Measurements from ENCODE around the gene NAB2. TPM values are rescaled to one million over a fixed set of nuclear protein-coding genes. Genes with fewer than 3 reads are reported as not detected.
"Not testable (repeated sequence)": the region's sequence is repeated elsewhere in the genome, so short reads cannot be mapped to it uniquely, and the experiment has no call there.

NAB2 gene
- total and polyA plus RNA-seq, 2 experiments from 2014 or later: 21.6 to 107 TPM

DNA sequence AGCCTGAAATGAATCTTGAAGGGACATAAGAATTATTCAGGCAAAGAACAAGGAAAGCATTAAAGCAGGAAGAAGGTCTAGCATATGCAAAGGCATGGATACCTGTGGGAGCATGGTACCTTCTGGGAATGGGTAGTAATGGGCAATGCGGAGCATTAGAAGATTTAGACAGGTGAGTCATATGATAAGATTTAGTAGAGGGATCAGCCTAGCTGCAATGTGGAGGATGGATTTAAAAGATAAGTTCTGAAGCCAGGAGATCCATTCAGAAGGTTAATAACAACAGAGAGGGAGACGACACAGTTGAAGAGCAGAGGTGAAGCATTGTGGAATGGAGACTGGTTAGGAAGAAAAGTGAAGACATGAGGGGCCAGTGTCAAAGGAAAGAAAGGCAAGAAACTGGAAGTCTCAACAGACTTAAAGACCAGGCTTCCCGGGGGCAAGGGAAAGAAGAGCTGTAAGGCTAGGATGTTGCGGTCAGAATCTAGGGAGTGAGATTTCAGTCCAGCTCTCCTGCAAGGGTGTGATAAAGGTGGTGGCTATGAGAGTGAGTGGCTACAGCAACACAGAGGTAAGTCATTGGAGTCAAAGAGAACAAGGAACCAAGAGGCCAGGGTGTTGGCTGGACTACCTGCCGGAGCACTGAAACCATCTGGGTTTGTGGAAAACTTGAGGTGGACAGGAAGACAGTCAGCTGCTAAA lies 27.8 kb downstream of the NAB2 start:
- Histone ChIP-seq H3K9ac (no peak overlapping the region), H2AFZ (no peak overlapping the region), H3K9me2 (ENCODE audit: insufficient read depth) (no peaks in the 10 kb centered on the region), H3K4me1 (ENCODE audit: insufficient read depth) (peaks cover 23% of the 10 kb centered on the region), H3K4me3 (no peak overlapping the region), H3K27me3 (replicated peaks; ENCODE audit: insufficient read depth) (no peaks in the 10 kb centered on the region), H3F3A (ENCODE audit: insufficient read depth) (peaks cover 16% of the 10 kb centered on the region), H3K36me3 (ENCODE audit: low read depth) (no peaks in the 10 kb centered on the region), H3K79me2 (ENCODE audit: insufficient read depth) (no peaks in the 10 kb centered on the region), H3K27ac (no peak overlapping the region), H3K4me2 (ENCODE audit: unreplicated experiment) (no peak overlapping the region), H3K9me3 (ENCODE audit: low read depth) (no peaks in the 10 kb centered on the region), H4K20me1 (ENCODE audit: insufficient read depth) (no peaks in the 10 kb centered on the region)
- DNase-seq: no peak
- TF ChIP-seq EZH2phosphoT487 (IDR thresholded peaks at IDR 0.05; ENCODE audit: insufficient read depth, low read depth) (no peak), EZH2 (IDR thresholded peaks at IDR 0.05; ENCODE audit: insufficient read depth, poor library complexity, severe bottlenecking) (no peak)
- in situ Hi-C loops (cut with MboI): no loop called here
- 71 to 72% methylated on average over 5 of the region's 5 CpGs for WGBS, 2 experiments (ENCODE audit: low coverage in 1 of 2, low lambda C conversion rate in 2 of 2, missing lambda C conversion rate in 2 of 2)

DNA sequence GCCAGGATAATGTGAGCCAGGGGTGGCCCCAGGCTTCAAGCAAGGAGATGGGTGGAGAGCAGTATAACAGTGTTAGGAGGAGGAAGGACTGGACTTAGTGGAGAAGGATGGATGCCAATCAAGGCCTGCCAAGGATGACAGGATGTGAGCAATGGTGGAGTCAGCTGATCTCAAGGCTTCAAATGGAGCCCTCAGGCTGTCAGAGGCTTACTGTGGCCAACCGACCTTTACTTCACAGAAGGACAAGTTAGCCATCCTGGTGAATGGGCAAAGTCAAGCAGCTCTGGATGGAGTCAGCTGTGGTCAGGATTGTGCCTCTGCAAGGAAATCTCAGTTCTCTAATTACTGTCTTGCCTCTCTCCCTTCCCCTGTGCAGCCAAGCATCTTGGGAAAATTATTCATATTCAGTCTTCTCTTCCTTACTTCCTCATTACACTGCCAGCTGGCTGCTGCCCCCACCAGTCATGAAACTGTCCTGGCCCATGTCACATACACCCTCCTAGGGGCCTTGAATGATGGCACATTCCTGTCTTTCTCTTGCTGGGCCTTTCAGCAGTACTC lies 29.9 kb downstream of the NAB2 start:
- H4K20me1 ChIP-seq (ENCODE audit: insufficient read depth): no peaks in the 10 kb centered on the region
- no peaks in the 10 kb centered on the region for H3K36me3 ChIP-seq (ENCODE audit: low read depth)
- H3K27ac ChIP-seq: peak overlapping the region; percentile 52
- WGBS, 2 experiments (ENCODE audit: low coverage in 1 of 2, low lambda C conversion rate in 2 of 2, missing lambda C conversion rate in 2 of 2): 47 to 67% methylated on average over 1 of the region's 1 CpG
- H3K27me3 ChIP-seq (replicated peaks; ENCODE audit: insufficient read depth): no peaks in the 10 kb centered on the region
- DNase-seq: peak; percentile 64
- peaks cover 16% of the 10 kb centered on the region for H3K4me1 ChIP-seq (ENCODE audit: insufficient read depth)
- no peak overlapping the region for H3K4me2 ChIP-seq (ENCODE audit: unreplicated experiment)
- H2AFZ ChIP-seq: peak overlapping the region; percentile 57
- no peaks in the 10 kb centered on the region for H3K79me2 ChIP-seq (ENCODE audit: insufficient read depth)
- in situ Hi-C loops (cut with MboI): no loop called here
- H3F3A ChIP-seq (ENCODE audit: insufficient read depth): peaks cover 16% of the 10 kb centered on the region
- H3K4me3 ChIP-seq: no peak overlapping the region
- no peak for TF ChIP-seq EZH2phosphoT487 (IDR thresholded peaks at IDR 0.05; ENCODE audit: insufficient read depth, low read depth)
- TF ChIP-seq EZH2 (IDR thresholded peaks at IDR 0.05; ENCODE audit: insufficient read depth, poor library complexity, severe bottlenecking): no peak
- no peaks in the 10 kb centered on the region for H3K9me3 ChIP-seq (ENCODE audit: low read depth)
- H3K9ac ChIP-seq: no peak overlapping the region
- no peaks in the 10 kb centered on the region for H3K9me2 ChIP-seq (ENCODE audit: insufficient read depth)

DNA sequence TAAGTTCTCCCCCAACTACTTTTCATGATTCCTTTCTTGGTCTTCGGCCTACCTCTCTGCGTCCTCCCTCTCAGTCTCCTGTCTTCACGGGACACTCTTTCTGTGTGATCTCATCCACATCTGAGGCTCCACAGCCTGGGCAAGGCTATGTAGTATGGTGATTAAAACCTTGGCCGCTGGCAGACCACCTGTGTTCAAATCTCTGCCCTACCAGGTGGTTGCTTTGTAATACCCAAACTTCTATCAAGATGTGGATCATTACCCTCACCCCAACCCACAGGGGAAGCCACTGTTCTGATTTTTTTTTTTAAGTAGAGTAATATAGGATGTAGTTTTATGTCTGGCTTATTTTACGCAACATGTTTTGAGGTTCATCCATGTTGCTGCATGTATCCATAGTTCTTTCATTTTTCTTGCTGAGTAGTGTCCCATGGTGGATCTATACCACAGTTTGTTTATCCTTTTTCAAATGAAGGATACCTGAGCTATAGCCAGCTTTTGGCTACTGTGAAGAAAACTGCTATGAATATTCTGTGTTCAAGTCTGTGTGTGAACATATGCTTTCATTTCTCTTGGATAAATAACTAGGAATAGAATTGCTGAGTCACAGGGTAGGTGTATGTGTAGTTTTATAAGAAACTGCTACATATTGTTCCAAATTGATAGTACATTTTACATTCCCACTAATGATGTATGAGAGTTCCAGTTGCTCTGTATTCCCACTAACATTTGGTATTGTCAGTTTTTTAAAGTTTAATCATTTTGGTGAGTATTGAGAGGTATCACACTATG lies 30.6 kb downstream of the NAB2 start:
- Histone ChIP-seq H3K9me3 (ENCODE audit: low read depth) (no peaks in the 10 kb centered on the region), H3F3A (ENCODE audit: insufficient read depth) (peaks cover 17% of the 10 kb centered on the region), H3K36me3 (ENCODE audit: low read depth) (no peaks in the 10 kb centered on the region), H3K4me1 (ENCODE audit: insufficient read depth) (peaks cover 16% of the 10 kb centered on the region), H3K9ac (no peak overlapping the region), H3K4me2 (ENCODE audit: unreplicated experiment) (no peak overlapping the region), H3K27ac (peak overlapping the region; percentile 52), H3K79me2 (ENCODE audit: insufficient read depth) (no peaks in the 10 kb centered on the region), H3K4me3 (no peak overlapping the region), H4K20me1 (ENCODE audit: insufficient read depth) (no peaks in the 10 kb centered on the region), H3K9me2 (ENCODE audit: insufficient read depth) (no peaks in the 10 kb centered on the region), H2AFZ (peak overlapping the region; percentile 57), H3K27me3 (replicated peaks; ENCODE audit: insufficient read depth) (no peaks in the 10 kb centered on the region)
- in situ Hi-C loops (cut with MboI): loop anchor here (5.0 kb wide), 1 partner anchor 58 kb away; no protein-coding TSS in a partner anchor
- 62 to 67% methylated on average over 5 of the region's 5 CpGs for WGBS, 2 experiments (ENCODE audit: low coverage in 1 of 2, low lambda C conversion rate in 2 of 2, missing lambda C conversion rate in 2 of 2)
- TF ChIP-seq EZH2phosphoT487 (IDR thresholded peaks at IDR 0.05; ENCODE audit: insufficient read depth, low read depth) (no peak), EZH2 (IDR thresholded peaks at IDR 0.05; ENCODE audit: insufficient read depth, poor library complexity, severe bottlenecking) (no peak)
- no peak for DNase-seq

DNA sequence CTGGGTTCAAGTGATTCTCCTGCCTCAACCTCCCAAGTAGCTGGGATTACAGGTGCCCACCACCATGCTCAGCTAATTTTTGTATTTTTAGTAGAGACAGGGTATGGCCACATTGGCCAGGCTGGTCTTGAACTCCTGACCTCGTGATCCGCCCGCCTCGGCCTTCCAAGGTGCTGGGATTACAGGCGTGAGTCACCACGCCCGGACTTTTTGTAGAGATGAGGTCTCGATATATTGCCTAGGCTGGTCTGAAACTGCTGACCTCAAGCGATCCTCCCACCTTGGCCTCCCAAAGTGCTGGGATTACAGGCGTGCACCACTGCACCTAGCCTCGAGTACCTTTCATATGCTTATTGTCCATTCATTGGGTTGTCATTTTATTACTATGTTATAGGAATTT lies 31.8 kb downstream of the NAB2 start:
- in situ Hi-C loops (cut with MboI): loop anchor here (5.0 kb wide), 1 partner anchor 57 kb away; no protein-coding TSS in a partner anchor
- H3K79me2 ChIP-seq (ENCODE audit: insufficient read depth); H3K4me2 ChIP-seq (ENCODE audit: unreplicated experiment); H3K4me3 ChIP-seq; H3K9ac ChIP-seq; H3K36me3 ChIP-seq (ENCODE audit: low read depth); H3K27me3 ChIP-seq (replicated peaks; ENCODE audit: insufficient read depth); H2AFZ ChIP-seq; DNase-seq; H4K20me1 ChIP-seq (ENCODE audit: insufficient read depth); H3K9me3 ChIP-seq (ENCODE audit: low read depth); H3K9me2 ChIP-seq (ENCODE audit: insufficient read depth); H3K27ac ChIP-seq: not testable (repeated sequence)
- H3K4me1 ChIP-seq (ENCODE audit: insufficient read depth): peaks cover 16% of the 10 kb centered on the region
- 91 to 93% methylated on average over 11 of the region's 11 CpGs for WGBS, 2 experiments (ENCODE audit: low coverage in 1 of 2, low lambda C conversion rate in 2 of 2, missing lambda C conversion rate in 2 of 2)
- peaks cover 21% of the 10 kb centered on the region for H3F3A ChIP-seq (ENCODE audit: insufficient read depth)

All from GM23248 (cell line).